Vagina (tissue), 2 donors: Measurements from ENCODE around the gene PRMT9.

Source experiments
- POLR2A ChIP-seq, 2 donors: fragments of 450-650 bp; IDR thresholded peaks; one replicate each; pipeline ENCODE4 v1.6.1; 2017; ENCODE audit warnings: antibody characterized with exemption in 2 of 2, mild to moderate bottlenecking in 2 of 2, moderate library complexity in 2 of 2
- POLR2AphosphoS5 ChIP-seq, 2 donors: sonication (generic); formaldehyde crosslinking; IDR thresholded peaks; one replicate each; pipeline ENCODE4 v1.9.0; 2017; ENCODE audit warnings: antibody characterized with exemption in 2 of 2, mild to moderate bottlenecking in 2 of 2, low read depth in 1 of 2; ENCODE audit not compliant: insufficient read depth in 1 of 2
- TF ChIP-seq, protein P1 (sequence below), 3 experiments: fragments of 450-650 bp in 2 of 3; fragments of 200-600 bp in 1 of 3; sonication (generic) in 1 of 3; IDR thresholded peaks; one replicate each; pipeline ENCODE4 v1.5.1; 2017 to 2019; ENCODE audit warnings: antibody characterized with exemption in 3 of 3, mild to moderate bottlenecking in 2 of 3, moderate library complexity in 2 of 3

GRCh38 chr4:147626903-147627302 is 57.1 kb downstream of the PRMT9 start:
- TF ChIP-seq, protein P1, sequence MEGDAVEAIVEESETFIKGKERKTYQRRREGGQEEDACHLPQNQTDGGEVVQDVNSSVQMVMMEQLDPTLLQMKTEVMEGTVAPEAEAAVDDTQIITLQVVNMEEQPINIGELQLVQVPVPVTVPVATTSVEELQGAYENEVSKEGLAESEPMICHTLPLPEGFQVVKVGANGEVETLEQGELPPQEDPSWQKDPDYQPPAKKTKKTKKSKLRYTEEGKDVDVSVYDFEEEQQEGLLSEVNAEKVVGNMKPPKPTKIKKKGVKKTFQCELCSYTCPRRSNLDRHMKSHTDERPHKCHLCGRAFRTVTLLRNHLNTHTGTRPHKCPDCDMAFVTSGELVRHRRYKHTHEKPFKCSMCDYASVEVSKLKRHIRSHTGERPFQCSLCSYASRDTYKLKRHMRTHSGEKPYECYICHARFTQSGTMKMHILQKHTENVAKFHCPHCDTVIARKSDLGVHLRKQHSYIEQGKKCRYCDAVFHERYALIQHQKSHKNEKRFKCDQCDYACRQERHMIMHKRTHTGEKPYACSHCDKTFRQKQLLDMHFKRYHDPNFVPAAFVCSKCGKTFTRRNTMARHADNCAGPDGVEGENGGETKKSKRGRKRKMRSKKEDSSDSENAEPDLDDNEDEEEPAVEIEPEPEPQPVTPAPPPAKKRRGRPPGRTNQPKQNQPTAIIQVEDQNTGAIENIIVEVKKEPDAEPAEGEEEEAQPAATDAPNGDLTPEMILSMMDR (IDR thresholded peaks at IDR 0.05): no peak
- TF ChIP-seq POLR2A (IDR thresholded peaks at IDR 0.05) (no peak), POLR2AphosphoS5 (IDR thresholded peaks at IDR 0.05; ENCODE audit: insufficient read depth in 1 of 2, low read depth in 1 of 2) (no peak)
